Neuronal stem cell (in vitro differentiated cells): ENCODE measurements around the gene TBC1D5.

Experiments
- DNase-seq: peaks from one replicate; pipeline ENCODE4 v3.0.0-alpha.2; 2013; ENCODE audit warnings: low spot score
- H2AFZ ChIP-seq: one replicate; pipeline ENCODE4 v1.6.1; 2013; ENCODE audit warnings: mild to moderate bottlenecking, low read length, inconsistent platforms
- H2AK5ac ChIP-seq: 2 replicates; pipeline ENCODE4 v1.6.1; 2013; ENCODE audit warnings: low read depth, mild to moderate bottlenecking, inconsistent platforms, low read length, moderate library complexity, mixed read lengths
- H2BK120ac ChIP-seq: 2 replicates; pipeline ENCODE4 v1.6.1; 2013; ENCODE audit warnings: low read depth, mild to moderate bottlenecking, inconsistent platforms, low read length, moderate library complexity, mixed read lengths
- H2BK12ac ChIP-seq: one replicate; pipeline ENCODE4 v1.6.1; 2013; ENCODE audit warnings: low read length, inconsistent platforms
- H2BK15ac ChIP-seq: 2 replicates; pipeline ENCODE4 v1.6.1; 2013; ENCODE audit warnings: mild to moderate bottlenecking, low read length, inconsistent platforms, mixed read lengths
- H2BK5ac ChIP-seq: one replicate; pipeline ENCODE4 v1.6.1; 2013; ENCODE audit warnings: inconsistent platforms, mild to moderate bottlenecking, low read length, moderate library complexity
- H3K14ac ChIP-seq: one replicate; pipeline ENCODE4 v1.6.1; 2013; ENCODE audit warnings: low read length, inconsistent platforms
- H3K18ac ChIP-seq: 2 replicates; pipeline ENCODE4 v1.6.1; 2013; ENCODE audit warnings: low read length, inconsistent platforms
- H3K23ac ChIP-seq: 2 replicates; pipeline ENCODE4 v1.6.1; 2013; ENCODE audit warnings: low read depth, mild to moderate bottlenecking, mixed read lengths, low read length, inconsistent platforms; ENCODE audit not compliant: poor library complexity
- H3K27ac ChIP-seq: replicated peaks from 3 replicates; pipeline ENCODE4 v1.5.1; 2013; ENCODE audit warnings: low read length, inconsistent platforms
- H3K27me3 ChIP-seq, 3 experiments: 2 replicates each; pipeline ENCODE4 v1.6.1; 2013; ENCODE audit warnings: low read length in 3 of 3, mild to moderate bottlenecking in 2 of 3, inconsistent platforms in 1 of 3, low read depth in 1 of 3, mixed read lengths in 1 of 3, moderate library complexity in 1 of 3; ENCODE audit not compliant: control insufficient read depth in 3 of 3, insufficient read depth in 3 of 3
- H3K36me3 ChIP-seq, 2 donors: replicated peaks in 1 of 2; 2 replicates each; pipeline ENCODE4 v1.6.1; 2013; ENCODE audit warnings: low read length in 2 of 2; ENCODE audit not compliant: control insufficient read depth in 2 of 2, insufficient read depth in 2 of 2
- H3K4ac ChIP-seq: 2 replicates; pipeline ENCODE4 v1.6.1; 2013; ENCODE audit warnings: inconsistent platforms, mild to moderate bottlenecking, low read length, moderate library complexity
- H3K4me1 ChIP-seq, 2 donors: 1 replicate in 1 of 2; 2 replicates in 1 of 2; pipeline ENCODE4 v1.6.1; 2013; ENCODE audit warnings: low read length in 2 of 2, low read depth in 1 of 2; ENCODE audit not compliant: control insufficient read depth in 2 of 2, insufficient read depth in 1 of 2
- H3K4me2 ChIP-seq: one replicate; pipeline ENCODE4 v1.6.1; 2013; ENCODE audit warnings: mild to moderate bottlenecking, low read length, inconsistent platforms; ENCODE audit not compliant: insufficient read depth, poor library complexity, severe bottlenecking
- H3K4me3 ChIP-seq, 2 donors: 2 replicates each; pipeline ENCODE4 v1.5.1; 2013; ENCODE audit warnings: low read length in 2 of 2, mild to moderate bottlenecking in 2 of 2, inconsistent platforms in 1 of 2, moderate library complexity in 1 of 2
- H3K79me1 ChIP-seq: one replicate; pipeline ENCODE4 v1.6.1; 2013; ENCODE audit warnings: low read depth, mild to moderate bottlenecking, inconsistent platforms, low read length, moderate library complexity
- H3K9ac ChIP-seq: one replicate; pipeline ENCODE4 v1.6.1; 2013; ENCODE audit warnings: mild to moderate bottlenecking, low read depth, low read length, inconsistent platforms; ENCODE audit not compliant: poor library complexity
- H3K9me3 ChIP-seq, 2 donors: replicated peaks in 1 of 2; 2 replicates each; pipeline versions ENCODE3 to v1.6.1; 2013; ENCODE audit warnings: low read length in 2 of 2, mild to moderate bottlenecking in 2 of 2, inconsistent platforms in 1 of 2, low read depth in 1 of 2, mixed read lengths in 1 of 2, moderate library complexity in 1 of 2; ENCODE audit not compliant: control insufficient read depth in 2 of 2, insufficient read depth in 1 of 2
- H4K8ac ChIP-seq: one replicate; pipeline ENCODE4 v1.6.1; 2013; ENCODE audit warnings: low read depth, mild to moderate bottlenecking, inconsistent platforms, low read length, moderate library complexity
- H4K91ac ChIP-seq: one replicate; pipeline ENCODE4 v1.6.1; 2013; ENCODE audit warnings: low read length, low read depth, mild to moderate bottlenecking, inconsistent platforms; ENCODE audit not compliant: poor library complexity
- WGBS, 2 donors: extraction: QIAGEN DNeasy Blood & Tissue Kit; methylation state at CpG; one replicate each; pipeline ENCODE4 v1.1.7; 2013; ENCODE audit warnings: missing lambda C conversion rate in 2 of 2, mixed read lengths in 1 of 2; ENCODE audit not compliant: insufficient read length in 2 of 2, insufficient replicate concordance in 1 of 2; ENCODE audit errors: extremely low coverage in 2 of 2; 5-methylcytosine and 5-hydroxymethylcytosine counted together

Gene TBC1D5

DNA sequence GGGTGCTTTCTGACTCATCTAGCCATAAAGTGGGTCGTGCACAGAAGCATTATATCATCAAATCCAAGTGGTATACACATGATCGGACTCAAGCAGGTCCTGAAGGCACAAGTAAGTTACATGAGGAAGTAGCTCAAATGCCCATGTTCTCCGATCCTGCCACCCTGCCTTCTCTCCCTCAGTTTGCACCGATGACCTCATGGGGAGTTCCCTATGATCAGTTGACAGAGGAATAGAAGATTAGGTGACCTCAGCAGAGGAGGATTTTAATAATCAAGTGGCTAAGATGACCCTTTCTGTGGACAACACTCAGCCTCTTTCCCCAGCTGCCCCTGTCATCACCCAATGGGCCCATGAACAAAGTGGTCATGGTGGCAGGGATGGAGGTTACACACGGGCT lies 149.5 kb downstream of the TBC1D5 start:
- H3K14ac ChIP-seq: no peak overlapping the region

DNA sequence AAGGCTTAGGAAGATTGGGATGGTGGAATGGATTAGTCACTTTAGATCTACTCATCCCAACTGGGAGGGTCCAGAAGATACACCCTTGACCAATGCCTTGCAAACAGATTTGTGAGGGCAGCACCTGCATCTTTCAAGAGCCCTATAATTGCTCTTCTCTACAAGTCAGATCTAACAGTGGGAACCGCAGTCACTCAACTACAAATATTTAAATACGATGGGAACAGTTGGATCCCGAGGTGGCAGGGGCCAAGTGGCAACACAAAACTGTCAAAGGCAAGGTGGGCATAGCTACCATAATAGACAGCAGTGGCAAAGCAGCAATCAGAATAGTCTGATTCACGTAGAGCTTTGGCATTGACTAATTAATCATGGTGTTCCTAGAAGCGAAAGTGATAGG lies 152.0 kb downstream of the TBC1D5 start:
- H2AK5ac ChIP-seq: no peak overlapping the region
- no peak overlapping the region for H2BK120ac ChIP-seq
- no peak overlapping the region for H2BK5ac ChIP-seq
- H3K9ac ChIP-seq: no peak overlapping the region
- DNase-seq: no peak
- H4K8ac ChIP-seq: no peak overlapping the region
- no peak overlapping the region for H3K4ac ChIP-seq
- no peak overlapping the region for H3K14ac ChIP-seq
- H2AFZ ChIP-seq: no peak overlapping the region
- H3K9me3 ChIP-seq: peaks cover 6 to 23% of the 10 kb centered on the region in 2 donors
- no CpG with 5 or more reads among the region's 5 CpGs for WGBS, 2 donors
- no peaks in the 10 kb centered on the region for H3K36me3 ChIP-seq
- no peak overlapping the region for H2BK15ac ChIP-seq
- H3K18ac ChIP-seq: no peak overlapping the region
- H3K4me2 ChIP-seq: no peak overlapping the region
- H3K27me3 ChIP-seq: no peaks in the 10 kb centered on the region
- H3K4me1 ChIP-seq: no peaks in the 10 kb centered on the region
- H3K23ac ChIP-seq: no peak overlapping the region
- H4K91ac ChIP-seq: no peak overlapping the region
- no peak overlapping the region for H3K4me3 ChIP-seq
- no peak overlapping the region for H2BK12ac ChIP-seq
- no peaks in the 10 kb centered on the region for H3K79me1 ChIP-seq
- no peak overlapping the region for H3K27ac ChIP-seq

More for the DNA sequence above, 149.5 kb downstream of the TBC1D5 start:
- H3K4me1 ChIP-seq: no peaks in the 10 kb centered on the region
- no peak overlapping the region for H2BK5ac ChIP-seq
- H2AK5ac ChIP-seq: no peak overlapping the region
- no peak overlapping the region for H3K4ac ChIP-seq
- no peak overlapping the region for H3K9ac ChIP-seq
- H3K4me2 ChIP-seq: no peak overlapping the region
- DNase-seq: no peak
- no peak overlapping the region for H4K91ac ChIP-seq
- no peak overlapping the region for H4K8ac ChIP-seq
- H3K18ac ChIP-seq: no peak overlapping the region
- H3K79me1 ChIP-seq: no peaks in the 10 kb centered on the region
- H3K27me3 ChIP-seq: no peaks in the 10 kb centered on the region
- H3K23ac ChIP-seq: no peak overlapping the region
- no peak overlapping the region for H2BK12ac ChIP-seq
- no peak overlapping the region for H2BK15ac ChIP-seq
- H3K27ac ChIP-seq: no peak overlapping the region
- H3K9me3 ChIP-seq: peaks cover 6 to 23% of the 10 kb centered on the region in 2 donors
- no peak overlapping the region for H2BK120ac ChIP-seq
- no CpG with 5 or more reads among the region's 5 CpGs for WGBS, 2 donors
- no peak overlapping the region for H3K4me3 ChIP-seq
- no peak overlapping the region for H2AFZ ChIP-seq
- H3K36me3 ChIP-seq: no peaks in the 10 kb centered on the region

DNA sequence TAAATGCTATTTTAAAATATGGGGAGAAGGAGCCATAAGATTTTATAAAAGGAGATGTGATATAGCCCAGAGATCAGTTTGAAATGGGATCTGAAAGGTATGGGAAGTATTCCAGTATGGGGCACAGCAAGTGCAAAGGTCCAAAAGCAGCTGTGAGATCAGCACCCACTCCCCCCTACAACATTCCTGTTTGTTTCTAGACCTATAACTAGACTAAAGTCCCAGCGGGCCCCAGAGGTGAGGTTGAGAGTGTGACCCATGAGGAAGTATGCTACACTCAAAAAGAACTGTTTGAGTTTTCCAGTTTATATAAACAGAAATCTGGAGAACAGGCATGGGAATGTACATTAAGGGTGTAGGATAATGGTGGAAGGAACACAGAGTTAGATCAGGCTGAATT lies 152.5 kb downstream of the TBC1D5 start:
- H2BK12ac ChIP-seq: no peak overlapping the region

DNA sequence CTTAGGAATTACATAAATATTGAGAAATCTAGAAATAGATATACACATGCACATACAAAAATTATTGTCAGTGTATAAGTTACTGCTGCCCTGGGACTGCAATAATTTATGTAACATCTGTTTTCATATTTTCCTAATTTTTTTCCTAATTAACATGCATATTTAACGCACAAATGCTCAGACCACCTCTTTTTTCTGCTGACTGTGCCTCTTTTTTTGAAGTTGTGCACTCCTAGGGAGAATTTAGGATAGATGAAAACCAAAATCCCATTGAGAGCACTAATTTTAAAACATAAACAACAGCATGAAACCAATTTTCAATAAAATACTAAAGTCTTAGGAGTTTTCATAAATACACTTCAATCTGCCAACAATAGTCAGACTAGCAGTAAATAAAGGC lies 154.0 kb downstream of the TBC1D5 start:
- Histone ChIP-seq H3K27me3 (no peaks in the 10 kb centered on the region), H3K36me3 (no peaks in the 10 kb centered on the region), H3K9me3 (peaks cover 6 to 23% of the 10 kb centered on the region in 2 donors), H2AFZ (no peak overlapping the region), H2AK5ac (no peak overlapping the region), H3K4me3 (no peak overlapping the region), H2BK15ac (no peak overlapping the region), H3K9ac (no peak overlapping the region), H3K4me2 (no peak overlapping the region), H3K27ac (no peak overlapping the region), H4K91ac (no peak overlapping the region), H3K14ac (no peak overlapping the region), H3K23ac (no peak overlapping the region), H3K4ac (no peak overlapping the region), H3K79me1 (no peaks in the 10 kb centered on the region), H3K18ac (no peak overlapping the region), H2BK120ac (no peak overlapping the region), H2BK5ac (no peak overlapping the region), H4K8ac (no peak overlapping the region), H2BK12ac (no peak overlapping the region), H3K4me1 (no peaks in the 10 kb centered on the region)
- DNase-seq: no peak
- no CpG with 5 or more reads among the region's 1 CpG for WGBS, 2 donors

More for the DNA sequence above, 152.5 kb downstream of the TBC1D5 start:
- Histone ChIP-seq H2AK5ac (no peak overlapping the region), H3K23ac (no peak overlapping the region), H2AFZ (no peak overlapping the region), H3K14ac (no peak overlapping the region), H4K91ac (no peak overlapping the region), H3K4me3 (no peak overlapping the region), H3K27me3 (no peaks in the 10 kb centered on the region), H2BK5ac (no peak overlapping the region), H3K4me1 (no peaks in the 10 kb centered on the region), H3K9me3 (peaks cover 6 to 23% of the 10 kb centered on the region in 2 donors), H3K4ac (no peak overlapping the region), H3K27ac (no peak overlapping the region), H3K18ac (no peak overlapping the region), H3K4me2 (no peak overlapping the region), H2BK120ac (no peak overlapping the region), H3K36me3 (no peaks in the 10 kb centered on the region), H3K9ac (no peak overlapping the region), H3K79me1 (no peaks in the 10 kb centered on the region), H4K8ac (no peak overlapping the region), H2BK15ac (no peak overlapping the region)
- no peak for DNase-seq
- no CpG with 5 or more reads among the region's 1 CpG for WGBS, 2 donors
